Skin of body (tissue), 2 donors: ENCODE measurements around the gene SCUBE1. TPM values are rescaled to one million over a fixed set of nuclear protein-coding genes. Genes with fewer than 3 reads are reported as not detected.
"Not testable (repeated sequence)": the region's sequence is repeated elsewhere in the genome, so short reads cannot be mapped to it uniquely, and the experiment has no call there.

Experiments used
- DNase-seq: peaks from one replicate; lab custom pipeline; 2025; lab: John Stamatoyannopoulos, UW
- total RNA-seq: library from RNA; depleted of rRNA; stranded (reverse); fragments of >200 nt; gene quantifications from one replicate; pipeline ENCODE4 v1.2.3, GENCODE V29; 2014

Gene SCUBE1
- total RNA-seq, 1 donor from 2014 or later = 0.20 TPM

DNA sequence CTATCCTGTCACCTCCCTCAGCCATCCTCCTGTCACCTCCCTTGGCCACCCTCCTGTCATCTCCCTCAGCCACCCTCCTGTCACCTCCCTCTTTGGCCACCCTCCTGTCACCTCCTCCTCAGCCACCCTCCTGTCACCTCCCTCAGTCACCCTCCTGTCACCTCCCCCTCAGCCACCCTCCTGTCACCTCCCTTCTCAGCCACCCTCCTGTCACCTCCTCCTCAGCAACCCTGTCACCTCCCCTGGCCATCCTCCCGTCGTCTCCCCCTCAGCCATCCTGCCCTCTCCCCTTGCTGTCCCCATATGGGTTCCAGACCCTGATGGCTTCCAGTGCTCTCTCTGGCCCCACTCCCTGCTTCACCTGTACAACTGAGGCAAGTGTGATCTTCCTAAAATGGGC lies 61.8 kb downstream of the SCUBE1 start:
- no peak for DNase-seq

DNA sequence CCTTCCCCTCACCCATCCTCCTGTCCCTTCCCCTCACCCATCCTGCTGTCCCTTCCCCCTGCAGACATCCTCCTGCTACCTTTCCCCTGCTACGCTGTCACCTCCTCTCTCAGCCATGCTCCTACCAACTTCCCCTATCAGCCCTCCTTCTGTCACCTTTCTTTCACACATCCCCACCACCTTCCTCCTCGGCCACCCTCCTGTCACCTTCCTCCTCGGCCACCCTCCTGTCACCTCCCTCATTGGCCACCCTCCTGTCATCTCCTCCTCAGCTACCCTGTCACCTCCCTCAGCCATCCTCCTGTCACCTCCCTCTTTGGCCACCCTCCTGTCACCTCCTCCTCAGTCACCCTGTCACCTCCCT lies 62.7 kb downstream of the SCUBE1 start:
- DNase-seq = not testable (repeated sequence)

DNA sequence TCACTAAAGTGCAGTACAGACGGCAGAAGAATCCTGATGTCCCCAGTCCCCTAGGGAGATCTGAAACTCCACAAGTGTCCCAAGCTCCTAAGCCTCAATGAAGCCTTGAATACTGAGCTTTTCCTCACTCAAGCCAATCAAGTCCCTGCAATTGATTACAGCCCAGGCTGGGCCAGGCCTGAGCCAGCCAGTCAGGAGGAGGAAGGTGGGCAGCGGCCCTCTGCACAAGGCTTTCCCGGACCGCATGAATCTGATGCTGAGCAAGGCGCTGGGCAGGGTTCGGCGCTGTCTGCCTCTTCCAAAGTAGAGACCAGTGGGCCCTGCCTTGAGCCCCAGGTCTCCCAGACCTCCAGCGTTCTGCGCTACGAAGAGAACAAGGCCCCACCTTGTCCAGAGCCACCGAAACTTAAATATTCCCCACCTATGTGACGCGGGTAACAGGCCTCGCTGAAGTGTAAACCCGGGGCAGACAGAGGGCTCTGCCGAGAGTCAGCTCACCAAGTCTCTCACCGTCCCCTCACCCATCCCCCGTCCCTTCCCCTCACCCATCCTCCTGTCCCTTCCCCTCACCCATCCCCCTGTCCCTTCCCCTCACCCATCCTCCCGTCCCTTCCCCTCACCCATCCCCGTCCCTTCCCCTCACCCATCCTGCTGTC lies 63.2 kb downstream of the SCUBE1 start:
- DNase-seq = no peak

DNA sequence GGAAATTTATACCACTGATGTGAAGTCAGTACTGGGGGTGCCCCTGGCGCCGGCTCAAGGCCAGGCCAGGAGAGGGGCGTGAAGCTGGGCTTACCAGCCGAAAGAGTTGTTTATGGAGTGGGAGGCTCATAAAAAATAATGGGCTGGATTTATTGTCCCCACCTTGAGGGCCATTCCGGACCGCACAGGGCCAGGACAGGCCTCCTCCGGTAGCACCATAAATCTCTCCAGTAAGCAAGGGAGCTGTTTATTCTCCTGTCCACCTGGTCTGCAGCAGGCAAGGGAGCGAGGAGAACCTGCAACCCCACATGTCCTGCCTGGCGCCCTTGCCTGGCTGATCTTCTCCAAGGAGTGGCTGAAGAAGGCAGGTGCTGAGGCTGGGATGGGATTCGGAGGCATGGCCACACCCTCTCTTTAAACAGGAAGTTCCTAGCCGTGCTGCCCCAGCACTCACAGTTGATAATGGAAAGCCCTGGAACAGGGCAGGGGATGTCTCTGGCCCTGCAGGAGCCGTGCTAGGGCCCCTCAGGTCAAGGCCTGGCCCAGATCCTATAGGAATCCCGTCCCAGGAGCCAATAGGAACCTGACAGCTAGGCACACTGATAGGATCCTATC lies 65.1 kb downstream of the SCUBE1 start:
- no peak for DNase-seq

DNA sequence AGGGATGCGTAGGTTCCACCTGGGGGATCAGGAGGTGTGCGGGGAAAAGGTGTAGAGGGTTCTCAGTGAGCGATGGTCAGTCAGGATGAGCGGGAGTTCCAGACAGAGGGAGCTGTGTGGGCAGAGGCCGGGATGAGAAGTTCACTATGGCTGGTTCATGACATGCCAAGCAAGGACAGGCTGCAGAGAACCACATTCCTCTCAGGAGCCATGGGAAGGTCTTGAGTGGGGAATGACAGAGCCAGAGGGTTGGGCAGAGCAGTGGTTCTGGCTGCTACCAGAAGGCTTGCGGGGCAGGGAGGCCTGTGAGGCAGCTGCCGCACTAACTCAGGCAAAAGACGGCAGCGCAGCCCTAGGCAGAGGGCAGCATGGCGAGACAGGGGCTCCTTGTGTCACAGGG lies 66.1 kb downstream of the SCUBE1 start:
- DNase-seq = no peak

DNA sequence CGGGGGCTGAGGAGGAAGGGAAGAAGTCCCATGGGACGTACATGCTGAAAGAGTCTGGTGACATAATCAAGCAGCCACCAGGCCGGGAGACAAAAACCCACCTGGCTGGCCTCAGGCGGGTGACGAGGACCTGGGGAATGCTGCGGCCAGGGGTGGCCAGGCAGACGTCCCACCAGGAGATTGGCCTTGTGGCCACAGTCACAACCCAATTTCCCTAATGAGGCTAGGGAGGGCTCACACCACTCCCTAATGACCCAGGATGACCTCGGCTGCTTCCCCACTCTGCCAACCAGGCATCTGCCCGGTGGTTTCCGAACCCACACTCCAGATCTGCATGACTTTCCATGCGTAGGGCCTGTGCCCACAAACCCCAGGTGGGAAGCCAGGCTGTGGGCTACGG lies 66.9 kb downstream of the SCUBE1 start:
- no peak for DNase-seq

DNA sequence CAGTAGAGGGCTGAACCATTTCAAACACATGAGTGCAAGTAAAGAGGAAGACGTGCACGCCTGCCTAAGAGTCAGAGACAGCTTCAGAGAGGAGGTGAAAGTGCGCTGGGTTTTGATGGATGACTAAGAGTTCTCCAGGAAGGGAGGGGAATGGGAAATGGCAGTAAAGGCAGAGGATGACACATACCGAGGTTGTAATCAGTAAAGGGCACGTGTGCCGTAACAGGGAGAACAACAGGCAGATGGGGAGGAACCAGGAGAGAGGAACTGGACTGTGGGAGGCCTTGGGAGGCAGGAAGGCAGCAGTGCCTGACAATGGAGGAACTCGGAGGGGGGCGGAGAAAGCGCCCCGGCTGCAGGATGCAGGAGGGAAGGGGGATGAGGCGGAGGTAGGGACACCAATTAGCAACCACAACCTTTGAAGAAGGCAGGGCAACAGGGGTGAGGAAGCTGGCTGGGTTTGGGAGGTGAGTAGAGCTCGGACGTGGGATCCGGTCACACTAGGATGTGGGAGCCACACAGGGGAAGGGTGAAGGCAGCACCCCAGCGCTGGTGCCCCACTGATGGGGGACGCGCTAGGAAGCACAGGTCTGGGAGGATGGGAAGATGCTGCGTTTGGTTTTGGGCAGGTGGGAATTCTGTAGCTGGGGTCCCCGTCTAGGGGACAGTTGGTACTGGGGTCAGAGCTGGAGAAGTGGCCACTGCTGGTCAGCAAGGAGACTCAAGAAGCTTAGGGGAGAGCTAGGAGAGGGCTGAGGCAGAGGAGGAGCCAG lies 67.4 kb downstream of the SCUBE1 start:
- DNase-seq = no peak

DNA sequence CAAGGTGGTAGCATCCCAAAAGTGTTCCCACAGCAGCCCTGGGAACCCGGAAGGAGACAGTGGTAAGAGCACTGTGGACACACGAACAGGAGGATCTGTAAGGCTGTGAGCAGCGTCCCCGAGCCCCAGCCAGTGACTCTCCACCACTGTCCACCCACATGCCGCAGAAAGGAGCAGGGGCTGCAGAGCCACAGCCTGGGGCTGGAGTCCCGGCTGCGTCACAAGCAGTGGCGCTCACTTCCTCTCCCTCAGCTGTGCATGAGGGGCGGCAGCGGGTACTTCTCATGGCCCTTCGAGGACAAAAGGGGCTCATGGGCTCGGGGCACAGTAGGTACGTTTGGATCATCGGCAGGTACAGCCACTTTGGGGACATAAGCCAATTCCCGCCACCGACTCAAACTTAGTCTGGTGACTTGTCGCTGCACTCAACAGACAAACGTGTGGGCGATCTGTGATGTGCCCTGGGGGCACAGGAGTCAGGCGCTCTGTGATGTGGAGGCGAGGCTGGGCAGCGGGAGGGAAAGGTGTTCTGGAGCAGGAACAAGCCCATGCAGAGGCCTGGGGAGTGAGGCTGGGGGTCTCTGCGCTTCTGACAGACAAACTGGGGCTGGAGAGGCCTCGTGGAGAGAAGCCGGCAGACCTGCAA lies 68.5 kb downstream of the SCUBE1 start:
- DNase-seq = no peak

DNA sequence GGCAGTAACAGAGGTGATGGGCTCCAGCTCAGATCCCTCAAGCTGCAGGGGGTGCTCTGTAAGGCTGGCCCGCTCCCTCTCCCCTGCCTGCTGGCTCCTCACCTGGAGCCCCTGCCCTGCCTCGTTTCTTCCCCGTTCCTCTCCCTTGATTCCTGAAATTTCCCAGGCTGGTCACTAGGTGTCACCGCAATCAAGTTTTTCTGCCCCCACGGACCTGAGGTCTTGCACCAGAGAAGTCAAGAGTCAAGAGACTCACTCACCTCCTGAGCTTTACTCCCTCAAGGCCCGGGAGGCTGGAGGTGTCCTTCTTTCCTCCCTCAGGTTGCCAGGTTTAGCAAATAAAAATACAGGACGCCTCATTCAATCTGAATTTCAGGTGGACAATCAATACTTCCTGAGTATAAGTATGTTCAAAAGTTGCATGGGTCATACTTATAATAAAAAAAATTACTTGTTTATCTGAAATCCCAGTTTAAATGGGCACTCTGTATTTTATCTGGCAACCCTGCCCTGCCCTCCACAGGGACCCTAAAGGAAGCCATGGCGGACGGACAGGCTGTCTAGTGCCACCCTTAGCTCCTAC lies 69.2 kb downstream of the SCUBE1 start:
- DNase-seq = peak; percentile 31

DNA sequence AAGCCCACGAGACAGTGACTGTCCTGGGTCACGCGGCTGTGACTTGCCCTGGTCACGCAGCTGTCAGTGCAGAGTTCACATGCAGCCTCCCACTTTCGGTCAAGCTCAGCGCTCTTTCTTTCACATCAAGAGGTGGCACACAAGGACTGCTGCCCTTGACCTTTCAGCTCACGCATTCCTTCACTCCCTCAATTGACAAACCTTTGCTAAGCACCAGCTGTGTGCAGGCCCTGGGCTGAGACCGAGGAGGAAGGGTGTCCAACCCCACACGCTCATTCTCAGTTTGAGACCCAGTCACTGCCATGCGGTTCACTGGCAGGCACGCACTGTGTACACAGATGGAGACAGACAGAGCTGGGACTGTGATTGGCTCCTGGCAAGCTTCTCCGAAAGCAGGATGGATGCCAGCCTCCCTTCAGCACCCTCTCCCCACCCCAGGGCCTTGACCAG lies 70.3 kb downstream of the SCUBE1 start:
- DNase-seq = no peak

DNA sequence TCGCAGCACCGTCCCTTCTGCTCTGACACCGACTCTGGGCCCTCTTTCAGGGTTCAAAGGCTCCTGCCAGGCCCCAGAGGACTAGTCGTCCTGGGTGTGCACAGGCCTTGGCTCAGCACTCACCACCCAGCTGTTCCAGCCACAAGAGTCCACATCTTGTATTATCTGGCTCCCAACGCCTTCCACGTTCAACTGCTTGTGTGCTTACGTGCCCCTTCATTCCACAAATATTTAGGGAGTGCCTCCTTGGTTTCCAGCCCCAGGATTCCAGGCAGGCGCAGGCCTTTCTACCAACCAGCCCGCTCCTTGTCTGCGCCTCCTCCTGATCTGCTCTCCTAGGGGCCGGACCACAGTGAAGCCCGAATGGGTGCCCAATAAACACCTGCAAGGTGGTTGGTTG lies 70.9 kb downstream of the SCUBE1 start:
- DNase-seq = no peak

DNA sequence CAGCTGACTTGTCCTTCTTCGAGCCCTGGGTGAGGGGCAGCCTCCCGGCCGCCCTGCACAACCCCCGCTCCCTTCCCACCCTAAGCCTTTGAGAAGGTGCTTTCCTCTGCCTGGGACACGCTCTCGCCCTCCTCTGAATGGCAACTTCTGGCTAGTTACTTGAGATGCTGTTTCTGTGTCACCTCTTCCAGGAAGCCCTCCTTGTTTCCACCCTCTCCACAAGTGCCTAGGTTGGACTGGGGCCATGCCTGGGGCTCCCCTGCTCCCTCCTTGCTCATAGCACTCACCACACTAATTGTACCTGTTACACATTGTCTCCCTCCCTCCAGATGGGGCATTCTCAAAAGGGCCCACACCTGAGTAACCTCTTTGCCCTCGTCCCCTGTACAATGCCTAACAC lies 72.2 kb downstream of the SCUBE1 start:
- DNase-seq = no peak

DNA sequence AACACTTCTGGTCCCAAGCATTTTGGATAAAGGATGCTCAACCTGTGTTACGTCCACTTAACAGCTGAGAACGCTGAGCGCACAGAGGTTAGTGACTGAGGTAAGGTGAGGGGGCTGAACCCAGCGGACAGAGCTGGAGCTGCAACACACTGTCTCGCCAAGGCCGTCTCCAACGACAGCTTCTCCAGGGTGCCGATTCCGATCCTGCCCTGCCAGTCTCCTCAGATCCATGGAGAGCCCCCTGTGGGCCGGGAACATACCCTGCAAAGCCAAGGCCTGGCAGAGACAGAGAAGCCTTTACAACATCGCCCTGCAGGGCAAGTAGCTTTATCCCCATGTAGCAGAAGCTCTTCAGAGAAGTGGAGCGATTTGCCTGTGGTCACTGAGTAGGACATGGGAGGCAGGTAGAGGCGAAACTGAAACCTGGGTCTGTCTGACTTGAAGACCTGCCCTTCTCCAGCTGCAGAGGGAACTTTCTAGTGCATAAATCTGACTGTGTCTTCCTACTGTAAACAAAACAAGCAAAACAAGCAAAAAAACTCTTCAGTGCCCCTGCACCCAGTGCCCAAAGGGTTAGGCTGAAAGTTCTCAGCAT lies 72.8 kb downstream of the SCUBE1 start:
- no peak for DNase-seq

DNA sequence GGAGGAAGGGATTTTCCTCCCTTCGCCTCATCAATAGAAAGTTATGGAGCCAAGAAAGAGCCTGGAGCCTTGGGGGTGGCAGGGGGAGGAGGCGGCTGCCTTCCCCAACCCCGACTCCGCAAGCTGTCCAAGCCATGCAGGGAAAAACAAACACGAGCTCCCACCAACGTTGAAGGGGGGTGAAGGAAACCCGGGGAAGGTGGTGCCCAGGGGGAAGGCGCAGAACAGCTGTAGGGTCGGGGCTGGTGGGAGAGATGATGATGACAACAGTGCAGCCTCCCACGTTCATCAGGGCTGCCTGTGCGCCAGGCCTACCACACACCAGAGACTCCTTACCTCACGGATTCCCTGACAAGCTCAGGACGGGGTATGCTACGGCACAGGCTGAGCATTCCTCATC lies 73.5 kb downstream of the SCUBE1 start:
- no peak for DNase-seq

DNA sequence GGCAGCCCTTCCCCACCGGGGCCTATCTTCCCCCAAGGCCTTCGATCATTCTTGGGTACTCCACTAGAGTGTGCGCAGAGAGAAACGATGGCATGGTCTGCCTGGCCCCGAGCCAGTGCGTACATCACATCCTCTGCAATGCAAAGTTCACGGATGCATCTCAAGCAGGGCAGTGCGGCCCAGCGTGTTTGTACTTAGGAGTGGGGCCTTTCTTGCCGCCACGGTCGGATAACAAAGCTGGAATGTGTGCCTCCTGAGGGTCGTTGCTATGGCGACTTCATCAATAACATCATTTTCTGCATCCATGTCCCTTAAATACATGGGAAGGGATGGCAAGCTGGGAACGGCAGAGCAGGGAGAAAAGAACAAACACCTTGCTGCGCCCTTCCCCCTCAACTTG lies 73.9 kb downstream of the SCUBE1 start:
- no peak for DNase-seq

DNA sequence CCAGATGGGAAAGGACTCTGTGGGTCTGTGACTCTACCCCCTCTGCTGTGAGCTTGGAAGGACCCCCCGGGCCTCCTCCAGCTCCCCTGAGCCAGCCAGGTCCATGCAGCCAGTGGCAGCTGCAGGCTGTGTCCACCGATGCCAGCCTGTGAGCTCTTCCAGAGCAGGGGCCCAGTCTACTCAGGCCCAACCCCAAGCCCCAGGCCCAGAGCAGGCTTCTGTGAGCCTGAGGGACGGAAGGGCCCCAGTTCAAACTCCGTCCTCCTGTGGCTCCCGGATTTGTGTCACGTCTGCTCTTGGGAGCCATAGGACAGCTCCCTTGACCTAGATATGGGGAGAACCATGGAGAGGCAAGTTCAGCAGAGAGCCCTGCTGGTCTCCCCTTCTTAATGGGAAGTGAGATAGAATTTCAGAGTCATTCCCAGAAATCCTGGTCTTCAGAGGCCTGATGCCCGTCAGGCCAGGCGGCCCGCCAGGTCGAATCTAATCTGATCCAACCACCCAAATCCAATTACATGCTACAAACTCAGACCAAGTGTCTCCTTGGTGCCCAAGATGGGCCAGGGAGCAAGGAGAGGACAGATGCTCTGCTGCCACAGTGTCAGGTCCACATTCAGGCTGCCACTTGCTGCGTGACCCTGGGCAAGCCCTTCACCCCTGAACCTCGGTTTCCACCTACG lies 75.1 kb downstream of the SCUBE1 start:
- DNase-seq = no peak

DNA sequence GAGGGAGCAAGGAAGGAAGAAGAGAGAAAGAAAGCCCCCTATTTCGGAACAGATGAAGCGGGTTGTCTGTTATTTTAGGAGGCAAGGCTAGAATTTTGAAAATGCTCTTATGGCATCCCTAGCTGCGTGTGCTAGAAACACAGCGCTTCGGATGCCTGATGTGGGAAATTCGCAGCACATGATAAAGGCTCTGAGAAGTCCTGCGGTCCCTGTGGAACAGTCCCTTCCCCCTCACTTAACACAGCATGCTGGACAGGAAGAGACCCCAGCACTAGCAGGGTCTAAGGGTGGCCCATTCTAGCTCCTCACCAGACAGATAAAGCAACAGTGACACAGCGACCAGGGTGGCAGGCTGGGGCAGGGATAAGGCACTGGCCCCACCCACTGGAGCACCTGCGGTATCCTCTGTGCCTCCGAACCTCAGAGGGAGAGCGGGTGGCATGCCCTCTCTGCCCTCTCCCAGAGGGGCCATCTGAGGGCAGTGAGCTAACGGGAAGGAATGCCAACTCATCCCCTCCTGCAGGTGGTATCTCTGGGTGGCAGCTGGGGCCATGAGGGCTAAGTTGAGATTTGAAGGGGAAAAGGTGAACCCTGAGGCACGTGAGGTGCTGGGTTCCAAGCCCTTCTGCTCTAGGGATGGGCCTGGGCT lies 75.7 kb downstream of the SCUBE1 start:
- DNase-seq = no peak

DNA sequence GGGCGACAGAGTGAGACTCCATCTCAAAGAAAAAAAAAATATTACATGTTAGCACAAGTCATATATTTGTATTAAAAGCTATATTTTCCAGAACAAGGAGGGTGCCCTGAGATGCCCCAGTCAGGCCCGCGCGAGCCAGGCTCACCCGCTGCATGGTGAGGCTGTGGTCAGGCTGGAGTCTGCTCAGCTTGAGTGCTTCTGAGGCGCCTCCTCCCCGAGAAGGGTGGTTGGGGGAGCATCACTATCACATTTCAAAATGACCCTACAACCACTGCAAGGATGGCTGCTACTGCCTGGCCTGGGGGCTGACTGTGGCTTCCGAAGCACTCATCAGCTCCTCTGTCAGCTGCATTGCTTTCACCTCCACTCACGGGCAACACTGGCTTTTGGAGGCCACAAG lies 77.1 kb downstream of the SCUBE1 start:
- DNase-seq = no peak

DNA sequence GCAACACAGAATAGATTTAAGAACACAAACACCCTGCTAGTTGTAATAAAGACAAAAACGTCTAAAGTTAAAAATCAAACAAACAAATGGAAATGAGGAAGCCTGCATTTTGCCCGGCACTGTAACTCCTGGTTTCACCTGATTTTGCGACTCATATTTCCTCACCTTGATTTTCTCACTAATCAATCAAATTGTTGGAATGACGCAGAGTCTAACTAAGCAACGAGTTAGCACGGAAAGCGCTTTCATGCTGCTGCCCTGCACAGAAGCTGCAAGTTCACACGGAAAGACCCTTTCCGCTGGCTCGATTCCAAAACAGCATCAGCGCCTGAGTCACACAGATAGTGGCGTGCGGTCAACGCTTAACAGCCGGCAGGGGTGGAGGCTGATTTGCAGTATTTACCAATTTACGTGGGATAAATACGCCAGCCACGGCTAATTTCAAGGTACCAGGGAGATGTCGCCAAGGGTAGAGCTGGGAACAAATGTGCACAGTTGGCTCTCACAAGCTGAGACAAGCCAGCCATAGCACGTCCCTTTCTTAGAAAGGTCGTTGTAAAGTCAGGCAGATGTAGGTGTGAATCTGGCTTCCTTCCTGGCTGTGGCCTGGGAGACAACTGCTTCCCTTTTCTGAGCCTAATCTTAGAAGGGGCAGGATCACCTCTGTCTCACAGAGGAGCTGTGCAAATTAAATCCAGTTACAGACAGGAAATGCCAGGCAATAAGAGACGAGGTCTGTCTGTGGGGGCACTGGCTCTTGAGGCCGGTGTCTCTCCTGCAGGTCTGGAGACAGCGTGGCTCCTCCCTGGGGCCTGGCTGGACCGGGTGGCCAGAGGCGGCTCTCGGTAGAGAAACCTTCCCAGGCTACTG lies 79.3 kb downstream of the SCUBE1 start:
- peak; percentile 44 for DNase-seq
